ENCODE measurements around the gene WBP2.

DNA sequence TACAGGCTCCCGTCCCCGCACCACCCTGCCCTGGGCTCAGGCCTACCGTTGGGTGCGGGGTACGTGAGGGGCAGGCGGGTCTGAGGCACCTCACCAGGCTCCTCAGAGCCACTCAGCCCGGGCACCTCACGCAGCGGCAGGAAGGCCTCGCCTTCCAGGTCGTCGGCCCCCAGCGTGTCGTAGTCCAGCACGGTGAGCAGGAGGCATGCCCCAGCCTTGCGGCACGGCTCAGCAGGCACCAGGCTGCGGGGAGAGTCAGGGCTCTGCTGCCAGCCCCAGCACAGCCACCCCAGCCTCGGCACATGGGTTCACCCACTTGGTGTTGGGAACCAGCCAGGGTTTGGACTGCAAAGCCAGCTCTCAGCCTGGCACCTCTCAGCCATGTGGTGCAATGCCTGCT is 26.4 kb downstream of the WBP2 start:
- no peak for TF ChIP-seq POLR2A (conservative IDR thresholded peaks at IDR 0.05)
- TF ChIP-seq, protein P1, sequence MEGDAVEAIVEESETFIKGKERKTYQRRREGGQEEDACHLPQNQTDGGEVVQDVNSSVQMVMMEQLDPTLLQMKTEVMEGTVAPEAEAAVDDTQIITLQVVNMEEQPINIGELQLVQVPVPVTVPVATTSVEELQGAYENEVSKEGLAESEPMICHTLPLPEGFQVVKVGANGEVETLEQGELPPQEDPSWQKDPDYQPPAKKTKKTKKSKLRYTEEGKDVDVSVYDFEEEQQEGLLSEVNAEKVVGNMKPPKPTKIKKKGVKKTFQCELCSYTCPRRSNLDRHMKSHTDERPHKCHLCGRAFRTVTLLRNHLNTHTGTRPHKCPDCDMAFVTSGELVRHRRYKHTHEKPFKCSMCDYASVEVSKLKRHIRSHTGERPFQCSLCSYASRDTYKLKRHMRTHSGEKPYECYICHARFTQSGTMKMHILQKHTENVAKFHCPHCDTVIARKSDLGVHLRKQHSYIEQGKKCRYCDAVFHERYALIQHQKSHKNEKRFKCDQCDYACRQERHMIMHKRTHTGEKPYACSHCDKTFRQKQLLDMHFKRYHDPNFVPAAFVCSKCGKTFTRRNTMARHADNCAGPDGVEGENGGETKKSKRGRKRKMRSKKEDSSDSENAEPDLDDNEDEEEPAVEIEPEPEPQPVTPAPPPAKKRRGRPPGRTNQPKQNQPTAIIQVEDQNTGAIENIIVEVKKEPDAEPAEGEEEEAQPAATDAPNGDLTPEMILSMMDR (IDR thresholded peaks at IDR 0.05 in 2 of 3, conservative IDR thresholded peaks at IDR 0.05 in 1 of 3; ENCODE audit: insufficient read depth in 2 of 3, low read depth in 1 of 3, low read length in 3 of 3), result no peak
- no peak for TF ChIP-seq FOXA1 (IDR thresholded peaks at IDR 0.05; ENCODE audit: borderline replicate concordance)
- TF ChIP-seq U2AF1 (optimal IDR thresholded peaks at IDR 0.05; ENCODE audit: low read depth, low read length), result no peak
- no peak for TF ChIP-seq HEY1 (CRISPR knock-in tag; IDR thresholded peaks at IDR 0.05; ENCODE audit: borderline replicate concordance)
- TF ChIP-seq, protein P2, sequence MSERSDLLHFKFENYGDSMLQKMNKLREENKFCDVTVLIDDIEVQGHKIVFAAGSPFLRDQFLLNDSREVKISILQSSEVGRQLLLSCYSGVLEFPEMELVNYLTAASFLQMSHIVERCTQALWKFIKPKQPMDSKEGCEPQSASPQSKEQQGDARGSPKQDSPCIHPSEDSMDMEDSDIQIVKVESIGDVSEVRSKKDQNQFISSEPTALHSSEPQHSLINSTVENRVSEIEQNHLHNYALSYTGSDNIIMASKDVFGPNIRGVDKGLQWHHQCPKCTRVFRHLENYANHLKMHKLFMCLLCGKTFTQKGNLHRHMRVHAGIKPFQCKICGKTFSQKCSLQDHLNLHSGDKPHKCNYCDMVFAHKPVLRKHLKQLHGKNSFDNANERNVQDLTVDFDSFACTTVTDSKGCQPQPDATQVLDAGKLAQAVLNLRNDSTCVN (CRISPR knock-in tag; IDR thresholded peaks at IDR 0.05), result no peak
- no peak for TF ChIP-seq CHD1 (IDR thresholded peaks at IDR 0.05; ENCODE audit: low read length)
- no peak for TF ChIP-seq ZNF707 (CRISPR knock-in tag; conservative IDR thresholded peaks at IDR 0.05)

Data from K562 (cell line).